CD14-positive monocyte (primary cell): ENCODE data around the gene OSGEP. TPM values are rescaled to one million over a fixed set of nuclear protein-coding genes. Genes with fewer than 3 reads are reported as not detected.

Experiments
- DNase-seq, 3 donors: peaks; one replicate each; pipeline ENCODE4 v3.0.0-alpha.2; 2011 to 2022
- H2AFZ ChIP-seq: 2 replicates; pipeline ENCODE4 v1.6.0; 2012; ENCODE audit warnings: mild to moderate bottlenecking, low read depth, low read length, inconsistent platforms; ENCODE audit not compliant: insufficient read depth, poor library complexity, severe bottlenecking
- H3K27ac ChIP-seq, 2 donors: 1 replicate in 1 of 2; 2 replicates in 1 of 2; pipeline ENCODE4 v1.5.1; 2012 to 2013; ENCODE audit warnings: low read length in 2 of 2, control low read depth in 1 of 2, inconsistent platforms in 1 of 2, low read depth in 1 of 2, mild to moderate bottlenecking in 1 of 2
- H3K27me3 ChIP-seq, 2 donors: one replicate each; pipeline versions ENCODE4 v1.6.0 to v1.6.1; 2011 to 2013; ENCODE audit warnings: low read length in 2 of 2; ENCODE audit not compliant: control insufficient read depth in 2 of 2, insufficient read depth in 2 of 2
- H3K36me3 ChIP-seq, 2 donors: replicated peaks in 1 of 2; 1 replicate in 1 of 2; 2 replicates in 1 of 2; pipeline versions ENCODE4 v1.5.1 to v1.6.1; 2012 to 2013; ENCODE audit warnings: low read length in 2 of 2, control low read depth in 1 of 2, inconsistent platforms in 1 of 2, mild to moderate bottlenecking in 1 of 2; ENCODE audit not compliant: insufficient read depth in 2 of 2, control insufficient read depth in 1 of 2
- H3K4me1 ChIP-seq, 2 donors: 1 replicate in 1 of 2; 2 replicates in 1 of 2; pipeline versions ENCODE4 v1.5.1 to v1.6.1; 2012 to 2013; ENCODE audit warnings: low read length in 2 of 2, control low read depth in 1 of 2, inconsistent platforms in 1 of 2, mild to moderate bottlenecking in 1 of 2, moderate library complexity in 1 of 2; ENCODE audit not compliant: insufficient read depth in 2 of 2, control insufficient read depth in 1 of 2
- H3K4me2 ChIP-seq: replicated peaks from 2 replicates; pipeline ENCODE3; 2012; ENCODE audit warnings: low read length, moderate library complexity, mild to moderate bottlenecking; ENCODE audit not compliant: poor library complexity, severe bottlenecking; ENCODE audit errors: extremely low read depth
- H3K4me3 ChIP-seq, 3 experiments: fragments of 200-600 bp in 1 of 3; sonication (generic) in 1 of 3; replicated peaks in 1 of 3; 1 replicate in 2 of 3; 2 replicates in 1 of 3; pipeline ENCODE4 v1.5.1; 2011 to 2013; ENCODE audit warnings: low read length in 3 of 3, mild to moderate bottlenecking in 3 of 3, control low read depth in 2 of 3, low read depth in 2 of 3, inconsistent platforms in 1 of 3, moderate library complexity in 1 of 3
- H3K79me2 ChIP-seq: 2 replicates; pipeline ENCODE4 v1.6.0; 2012; ENCODE audit warnings: mild to moderate bottlenecking, control low read depth, inconsistent platforms, low read length, moderate library complexity; ENCODE audit not compliant: insufficient read depth
- H3K9ac ChIP-seq: 2 replicates; pipeline ENCODE4 v1.6.0; 2017; ENCODE audit warnings: low read length, mild to moderate bottlenecking; ENCODE audit not compliant: insufficient read depth, poor library complexity, severe bottlenecking
- H3K9me3 ChIP-seq, 2 donors: replicated peaks in 1 of 2; 1 replicate in 1 of 2; 2 replicates in 1 of 2; pipeline versions ENCODE4 v1.5.1 to v1.6.1; 2012 to 2013; ENCODE audit warnings: low read length in 2 of 2, control low read depth in 1 of 2; ENCODE audit not compliant: control insufficient read depth in 1 of 2, insufficient read depth in 1 of 2
- H4K20me1 ChIP-seq: 2 replicates; pipeline ENCODE4 v1.6.0; 2012; ENCODE audit warnings: mild to moderate bottlenecking, low read length, control low read depth, moderate library complexity; ENCODE audit not compliant: insufficient read depth
- H3K27ac Mint-ChIP-seq, 7 donors: one replicate each; pipeline ENCODE4 v1.8.0; 2020; ENCODE audit warnings: mild to moderate bottlenecking in 7 of 7, mixed read lengths in 7 of 7, moderate library complexity in 6 of 7, inconsistent platforms in 2 of 7
- H3K27me3 Mint-ChIP-seq, 3 donors: one replicate each; pipeline ENCODE4 v1.8.0; 2021 to 2022; ENCODE audit warnings: low read depth in 3 of 3, mild to moderate bottlenecking in 3 of 3, mixed read lengths in 3 of 3, moderate library complexity in 3 of 3, inconsistent platforms in 1 of 3
- H3K36me3 Mint-ChIP-seq, 2 donors: one replicate each; pipeline ENCODE4 v1.8.0; 2020; ENCODE audit warnings: mixed read lengths in 2 of 2, inconsistent platforms in 1 of 2, mild to moderate bottlenecking in 1 of 2
- H3K4me1 Mint-ChIP-seq: one replicate; pipeline ENCODE4 v1.8.0; 2020; ENCODE audit warnings: mild to moderate bottlenecking, mixed read lengths
- H3K4me3 Mint-ChIP-seq, 2 donors: one replicate each; pipeline ENCODE4 v1.8.0; 2020; ENCODE audit warnings: mild to moderate bottlenecking in 2 of 2, mixed read lengths in 2 of 2, moderate library complexity in 1 of 2
- H3K9me3 Mint-ChIP-seq, 7 donors: one replicate each; pipeline ENCODE4 v1.8.0; 2020 to 2022; ENCODE audit warnings: mixed read lengths in 7 of 7, mild to moderate bottlenecking in 6 of 7, moderate library complexity in 6 of 7, inconsistent platforms in 2 of 7
- CTCF ChIP-seq: fragments of 200-600 bp; IDR thresholded peaks from one replicate; pipeline ENCODE4 v1.8.0; 2022; ENCODE audit warnings: antibody characterized with exemption, mild to moderate bottlenecking
- WGBS: methylation state at CpG from one replicate; pipeline ENCODE4 v1.1.5; 2013; ENCODE audit warnings: missing lambda C conversion rate; ENCODE audit not compliant: insufficient coverage; 5-methylcytosine and 5-hydroxymethylcytosine counted together
- intact Hi-C, 2 donors: fragments of 100-400 bp; cut with micrococcal nuclease; formaldehyde crosslinking; loops; one replicate each; pipeline versions ENCODE4 v1.15.0 to v1.15.1; 2023
- polyA plus RNA-seq, 3 donors: library from polyadenylated mRNA; depleted of rRNA in 1 of 3; unstranded in 2 of 3; stranded (reverse) in 1 of 3; fragments of 300-500 nt in 2 of 3; fragments of >200 nt in 1 of 3; fragmentation: Illumina TruSeq in 2 of 3; gene quantifications; 1 replicate in 2 of 3; 2 replicates in 1 of 3; pipeline ENCODE4 v1.2.3, GENCODE V29; 2012 to 2021

The OSGEP gene
- polyA plus RNA-seq, 3 donors: 34.7 to 112 (median 40.0) TPM

GRCh38 chr14:20469890-20470602, 15.4 kb upstream of the OSGEP start:
- peaks cover 56% of the 10 kb centered on the region for H3K79me2 ChIP-seq

More at GRCh38 chr14:20469890-20470602, 15.4 kb upstream of the OSGEP start:
- peak overlapping the region; percentile 100 for H3K9ac ChIP-seq
- no peaks in the 10 kb centered on the region for H3K27me3 ChIP-seq
- Mint-ChIP-seq H3K27me3 (peaks cover 0 to 3% (median 0%) of the 10 kb centered on the region in 3 donors), H3K36me3 (peaks cover 39 to 42% of the 10 kb centered on the region in 2 donors), H3K4me3 (peak overlapping the region; percentile 98 to 100), H3K9me3 (no peaks in the 10 kb centered on the region), H3K27ac (peak overlapping the region; percentile 97 to 100 (median 99)), H3K4me1 (peaks cover 34% of the 10 kb centered on the region)
- peak overlapping the region; percentile 75 to 93 (median 87) for H3K4me3 ChIP-seq
- H2AFZ ChIP-seq: peak overlapping the region; percentile 67
- no peaks in the 10 kb centered on the region for H3K9me3 ChIP-seq
- 0% methylated on average over 1 of the region's 12 CpGs for WGBS
- intact Hi-C loops: loop anchor here (10.0 kb wide), 3 partner anchors 55 to 635 kb away; partner anchors contain the start of genes ANG (in 1 of the 2), RNASE4 (in 1 of the 2), TEP1 (in 1 of the 2) and TMEM253 (in 1 of the 2)
- DNase-seq: peak; percentile 95 to 98 (median 98)
- H3K36me3 ChIP-seq: peaks cover 33 to 34% of the 10 kb centered on the region in 2 donors
- H3K4me1 ChIP-seq: peaks cover 26 to 35% of the 10 kb centered on the region in 2 donors
- peaks cover 48% of the 10 kb centered on the region for H4K20me1 ChIP-seq
- no peak for TF ChIP-seq CTCF
- H3K27ac ChIP-seq: peak overlapping the region; percentile 97 to 100
- peak overlapping the region; percentile 87 for H3K4me2 ChIP-seq
